ENCODE results near the gene FAM107B.

DNA sequence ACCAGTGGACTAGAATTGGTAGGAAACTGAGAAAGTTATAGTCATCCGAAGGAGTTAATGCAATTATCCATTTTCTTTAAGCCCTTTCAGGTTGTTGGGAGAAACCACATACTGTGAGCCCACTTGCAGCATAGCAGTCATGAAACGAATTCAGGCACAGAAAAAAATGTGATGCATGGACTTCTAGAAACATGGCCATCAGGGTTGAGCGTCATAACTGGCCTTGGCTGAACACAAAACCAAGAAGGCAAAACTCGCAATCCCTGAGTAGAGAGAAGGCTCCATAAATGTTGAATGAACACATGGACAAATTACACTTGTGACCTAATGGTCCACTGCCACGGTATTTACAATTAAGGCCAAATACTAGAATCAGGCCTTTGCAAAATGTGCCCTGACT is 121.9 kb downstream of the FAM107B start:
- TF ChIP-seq, protein P1, sequence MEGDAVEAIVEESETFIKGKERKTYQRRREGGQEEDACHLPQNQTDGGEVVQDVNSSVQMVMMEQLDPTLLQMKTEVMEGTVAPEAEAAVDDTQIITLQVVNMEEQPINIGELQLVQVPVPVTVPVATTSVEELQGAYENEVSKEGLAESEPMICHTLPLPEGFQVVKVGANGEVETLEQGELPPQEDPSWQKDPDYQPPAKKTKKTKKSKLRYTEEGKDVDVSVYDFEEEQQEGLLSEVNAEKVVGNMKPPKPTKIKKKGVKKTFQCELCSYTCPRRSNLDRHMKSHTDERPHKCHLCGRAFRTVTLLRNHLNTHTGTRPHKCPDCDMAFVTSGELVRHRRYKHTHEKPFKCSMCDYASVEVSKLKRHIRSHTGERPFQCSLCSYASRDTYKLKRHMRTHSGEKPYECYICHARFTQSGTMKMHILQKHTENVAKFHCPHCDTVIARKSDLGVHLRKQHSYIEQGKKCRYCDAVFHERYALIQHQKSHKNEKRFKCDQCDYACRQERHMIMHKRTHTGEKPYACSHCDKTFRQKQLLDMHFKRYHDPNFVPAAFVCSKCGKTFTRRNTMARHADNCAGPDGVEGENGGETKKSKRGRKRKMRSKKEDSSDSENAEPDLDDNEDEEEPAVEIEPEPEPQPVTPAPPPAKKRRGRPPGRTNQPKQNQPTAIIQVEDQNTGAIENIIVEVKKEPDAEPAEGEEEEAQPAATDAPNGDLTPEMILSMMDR (IDR thresholded peaks at IDR 0.05), result no peak
- no peak for TF ChIP-seq POLR2A (IDR thresholded peaks at IDR 0.05)

Data from right lobe of liver (tissue), 4 donors.